ENCODE data around the gene OR13A1.
"Not testable (repeated sequence)": the region's sequence is repeated elsewhere in the genome, so short reads cannot be mapped to it uniquely, and the experiment has no call there.

Gene OR13A1

GRCh38 chr10:45294681-45295080 is 20.7 kb downstream of the OR13A1 start:
- H3K4me1 ChIP-seq (ENCODE audit: insufficient read depth, insufficient read length), result no peaks in the 10 kb centered on the region
- no peaks in the 10 kb centered on the region for H3K27me3 ChIP-seq (ENCODE audit: insufficient read depth, insufficient read length)
- TF ChIP-seq ZNF274 (IDR thresholded peaks at IDR 0.05; ENCODE audit: low read depth, low read length) (no peak), YY1 (IDR thresholded peaks at IDR 0.05; ENCODE audit: insufficient read depth, insufficient read length) (no peak), SUZ12 (IDR thresholded peaks at IDR 0.05; ENCODE audit: extremely low read depth, insufficient read depth, insufficient read length) (no peak)

GRCh38 chr10:45286980-45287379 is 28.4 kb downstream of the OR13A1 start:
- Histone ChIP-seq H3K9ac (ENCODE audit: insufficient read length, low read depth) (no peak overlapping the region), H3K4me1 (ENCODE audit: insufficient read depth, insufficient read length) (no peaks in the 10 kb centered on the region), H3K9me3 (ENCODE audit: insufficient read depth, low read length) (peaks cover 11% of the 10 kb centered on the region; the same call in 1 of the 2 replicates), H3K4me3 (ENCODE audit: insufficient read length, low read depth) (no peak overlapping the region), H3K36me3 (ENCODE audit: insufficient read depth, insufficient read length, low read length) (no peaks in the 10 kb centered on the region), H3K27me3 (ENCODE audit: insufficient read depth, insufficient read length) (no peaks in the 10 kb centered on the region)
- TF ChIP-seq SUZ12 (IDR thresholded peaks at IDR 0.05; ENCODE audit: extremely low read depth, insufficient read depth, insufficient read length) (no peak), YY1 (IDR thresholded peaks at IDR 0.05; ENCODE audit: insufficient read depth, insufficient read length) (no peak), ZNF274 (IDR thresholded peaks at IDR 0.05; ENCODE audit: low read depth, low read length) (no peak)
- DNase-seq (ENCODE audit: low read depth, low spot score), result no peak

More at GRCh38 chr10:45294681-45295080, 20.7 kb downstream of the OR13A1 start:
- no peak overlapping the region for H3K9ac ChIP-seq (ENCODE audit: insufficient read length, low read depth)
- no peak overlapping the region for H3K4me3 ChIP-seq (ENCODE audit: insufficient read length, low read depth)
- no peaks in the 10 kb centered on the region for H3K36me3 ChIP-seq (ENCODE audit: insufficient read depth, insufficient read length, low read length)
- no peak for DNase-seq (ENCODE audit: low read depth, low spot score)
- H3K9me3 ChIP-seq (ENCODE audit: insufficient read depth, low read length), result no peaks in the 10 kb centered on the region

GRCh38 chr10:45282061-45282460 is 33.3 kb downstream of the OR13A1 start:
- no peaks in the 10 kb centered on the region for H3K36me3 ChIP-seq (ENCODE audit: insufficient read depth, insufficient read length, low read length)
- no peak overlapping the region for H3K9ac ChIP-seq (ENCODE audit: insufficient read length, low read depth)
- no peaks in the 10 kb centered on the region for H3K27me3 ChIP-seq (ENCODE audit: insufficient read depth, insufficient read length)
- DNase-seq (ENCODE audit: low read depth, low spot score), result no peak
- H3K4me3 ChIP-seq (ENCODE audit: insufficient read length, low read depth), result no peak overlapping the region
- TF ChIP-seq SUZ12 (IDR thresholded peaks at IDR 0.05; ENCODE audit: extremely low read depth, insufficient read depth, insufficient read length) (no peak), YY1 (IDR thresholded peaks at IDR 0.05; ENCODE audit: insufficient read depth, insufficient read length) (no peak), ZNF274 (IDR thresholded peaks at IDR 0.05; ENCODE audit: low read depth, low read length) (no peak)
- peaks cover 9% of the 10 kb centered on the region; the same call in 1 of the 2 replicates for H3K9me3 ChIP-seq (ENCODE audit: insufficient read depth, low read length)
- H3K4me1 ChIP-seq (ENCODE audit: insufficient read depth, insufficient read length), result no peaks in the 10 kb centered on the region

GRCh38 chr10:45280113-45280760 is 35.2 kb downstream of the OR13A1 start:
- no peaks in the 10 kb centered on the region for H3K27me3 ChIP-seq (ENCODE audit: insufficient read depth, insufficient read length)
- H3K4me3 ChIP-seq (ENCODE audit: insufficient read length, low read depth), result no peak overlapping the region
- TF ChIP-seq SUZ12 (IDR thresholded peaks at IDR 0.05; ENCODE audit: extremely low read depth, insufficient read depth, insufficient read length), result no peak
- TF ChIP-seq YY1 (IDR thresholded peaks at IDR 0.05; ENCODE audit: insufficient read depth, insufficient read length), result no peak
- TF ChIP-seq ZNF274 (IDR thresholded peaks at IDR 0.05; ENCODE audit: low read depth, low read length), result no peak
- no peaks in the 10 kb centered on the region for H3K4me1 ChIP-seq (ENCODE audit: insufficient read depth, insufficient read length)
- DNase-seq (ENCODE audit: low read depth, low spot score), result no peak
- no peaks in the 10 kb centered on the region for H3K36me3 ChIP-seq (ENCODE audit: insufficient read depth, insufficient read length, low read length)
- H3K9ac ChIP-seq (ENCODE audit: insufficient read length, low read depth), result no peak overlapping the region
- H3K9me3 ChIP-seq (ENCODE audit: insufficient read depth, low read length), result no peaks in the 10 kb centered on the region

- 0 out of 2 replicates have a peak, but pooled peaks cover 1% of the 10 kb centered on the region for H3K9me3 ChIP-seq (ENCODE audit: insufficient read depth, low read length)
- no peak for TF ChIP-seq ZNF274 (IDR thresholded peaks at IDR 0.05; ENCODE audit: low read depth, low read length)
- no peak for TF ChIP-seq SUZ12 (IDR thresholded peaks at IDR 0.05; ENCODE audit: extremely low read depth, insufficient read depth, insufficient read length)
- TF ChIP-seq YY1 (IDR thresholded peaks at IDR 0.05; ENCODE audit: insufficient read depth, insufficient read length), result no peak
- H3K4me1 ChIP-seq (ENCODE audit: insufficient read depth, insufficient read length), result no peaks in the 10 kb centered on the region
- H3K27me3 ChIP-seq (ENCODE audit: insufficient read depth, insufficient read length), result no peaks in the 10 kb centered on the region
- DNase-seq (ENCODE audit: low read depth, low spot score), result no peak
- H3K36me3 ChIP-seq (ENCODE audit: insufficient read depth, insufficient read length, low read length), result no peaks in the 10 kb centered on the region
- H3K9ac ChIP-seq (ENCODE audit: insufficient read length, low read depth), result no peak overlapping the region
- no peak overlapping the region for H3K4me3 ChIP-seq (ENCODE audit: insufficient read length, low read depth)
These were observed 35.7 kb downstream of the OR13A1 start for GRCh38 chr10:45279682-45280081.

- TF ChIP-seq SUZ12 (IDR thresholded peaks at IDR 0.05; ENCODE audit: extremely low read depth, insufficient read depth, insufficient read length) (no peak), ZNF274 (IDR thresholded peaks at IDR 0.05; ENCODE audit: low read depth, low read length) (no peak), YY1 (IDR thresholded peaks at IDR 0.05; ENCODE audit: insufficient read depth, insufficient read length) (no peak)
- H3K27me3 ChIP-seq (ENCODE audit: insufficient read depth, insufficient read length), result no peaks in the 10 kb centered on the region
- H3K9me3 ChIP-seq (ENCODE audit: insufficient read depth, low read length), result 0 out of 2 replicates have a peak, but pooled peaks cover 8% of the 10 kb centered on the region
- H3K36me3 ChIP-seq (ENCODE audit: insufficient read depth, insufficient read length, low read length), result no peaks in the 10 kb centered on the region
- H3K4me3 ChIP-seq (ENCODE audit: insufficient read length, low read depth), result no peak overlapping the region
- no peak overlapping the region for H3K9ac ChIP-seq (ENCODE audit: insufficient read length, low read depth)
- no peaks in the 10 kb centered on the region for H3K4me1 ChIP-seq (ENCODE audit: insufficient read depth, insufficient read length)
- no peak for DNase-seq (ENCODE audit: low read depth, low spot score)
These were observed 36.4 kb downstream of the OR13A1 start for GRCh38 chr10:45278860-45279498.

- not testable (repeated sequence) for DNase-seq (ENCODE audit: low read depth, low spot score); H3K4me3 ChIP-seq (ENCODE audit: insufficient read length, low read depth); H3K9ac ChIP-seq (ENCODE audit: insufficient read length, low read depth); H3K27me3 ChIP-seq (ENCODE audit: insufficient read depth, insufficient read length); H3K36me3 ChIP-seq (ENCODE audit: insufficient read depth, insufficient read length, low read length); H3K4me1 ChIP-seq (ENCODE audit: insufficient read depth, insufficient read length)
- 0 out of 2 replicates have a peak, but pooled peaks cover 10% of the 10 kb centered on the region for H3K9me3 ChIP-seq (ENCODE audit: insufficient read depth, low read length)
These were observed 39.3 kb downstream of the OR13A1 start for GRCh38 chr10:45276146-45276545.

All from NT2/D1 (cell line).